ENCODE results near the gene TBPL1. TPM values are rescaled to one million over a fixed set of nuclear protein-coding genes. Genes with fewer than 3 reads are reported as not detected.

Gene TBPL1
- total and polyA plus RNA-seq, 2 of the 13 experiments (the other 11 are each of a cell fraction or from before 2014, with no cell fraction given): 25.3 to 39.3 TPM

- TF ChIP-seq ZNF773 (CRISPR knock-in tag; IDR thresholded peaks at IDR 0.05; ENCODE audit: borderline replicate concordance): no peak
Measured at GRCh38 chr6:134020968-134021367, 67.9 kb downstream of the TBPL1 start (continued).

- 25% methylated on average over 5 of the region's 5 CpGs for WGBS (ENCODE audit: low lambda C conversion rate)
- H3K36me3 ChIP-seq (replicated peaks in 1 of 2; ENCODE audit: control insufficient read depth in 1 of 2, insufficient read depth in 2 of 2, low read length in 2 of 2): no peaks in the 10 kb centered on the region
Measured at GRCh38 chr6:134021396-134022122, 68.5 kb downstream of the TBPL1 start.

DNA sequence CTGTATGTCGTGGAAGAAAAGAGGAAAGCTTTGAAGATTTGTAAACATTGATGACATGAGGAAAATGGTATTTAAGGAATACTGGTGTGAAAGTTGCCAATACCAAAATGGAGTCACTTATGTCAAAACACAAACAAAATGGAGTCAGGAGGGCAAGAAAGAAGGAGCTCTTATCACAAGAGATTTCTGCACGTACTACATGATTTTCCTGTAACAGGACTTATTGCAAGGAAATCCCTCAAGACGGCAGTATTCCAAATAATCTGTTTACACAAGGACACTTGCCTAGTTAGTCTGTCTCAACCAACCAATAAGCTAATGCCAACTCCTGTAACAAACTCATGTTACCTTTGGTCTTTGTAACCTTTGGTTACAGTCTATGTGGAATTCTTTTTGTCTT lies 69.6 kb downstream of the TBPL1 start:
- no peak for TF ChIP-seq TCF12 (IDR thresholded peaks at IDR 0.05)
- TF ChIP-seq TCF12 (CRISPR knock-in tag; IDR thresholded peaks at IDR 0.05): no peak
- 0 out of 2 replicates have a peak, but pooled peaks have one; percentile 4 for TF ChIP-seq RFX1 (IDR thresholded peaks at IDR 0.05)
- no peak for ATAC-seq
- in situ Hi-C loops (cut with HindIII; ENCODE audit: extremely low pct_ligation_motif_present, low pct_unique_long_range_greater_than_20kb) (no loop called here), intact Hi-C loops (cut with micrococcal nuclease; ENCODE audit: unreplicated experiment) (no loop called here)
- WGBS (ENCODE audit: low lambda C conversion rate): 6% methylated on average over 3 of the region's 3 CpGs
- FAIRE-seq: no peak
- H3K9ac ChIP-seq (ENCODE audit: insufficient read depth, low read depth, low read length): no peak overlapping the region
- POLR2A ChIA-PET: no interaction called here
- H3K9me3 ChIP-seq (ENCODE audit: low read length): no peaks in the 10 kb centered on the region
- H3K4me1 ChIP-seq (ENCODE audit: insufficient read depth, low read length): peaks cover 9% of the 10 kb centered on the region; the same call in 1 of the 2 replicates
- no peak overlapping the region for H3K4me2 ChIP-seq (ENCODE audit: low read depth, low read length)
- H3K27me3 ChIP-seq (ENCODE audit: control insufficient read depth in 1 of 2, insufficient read depth in 2 of 2, low read length in 2 of 2): no peaks in the 10 kb centered on the region
- H3K36me3 ChIP-seq (replicated peaks in 1 of 2; ENCODE audit: control insufficient read depth in 1 of 2, insufficient read depth in 2 of 2, low read length in 2 of 2): no peaks in the 10 kb centered on the region
- no peaks in the 10 kb centered on the region for H3K79me2 ChIP-seq (ENCODE audit: insufficient read depth, low read length)
- no peaks in the 10 kb centered on the region for H4K20me1 ChIP-seq (ENCODE audit: insufficient read depth, low read length)
- CTCF ChIA-PET (ENCODE audit: low intra/inter-chr PET ratio, low total read pairs): no interaction called here
- no peak overlapping the region for H3K4me3 ChIP-seq (replicated peaks in 1 of 3; ENCODE audit: insufficient read depth in 1 of 3, low read depth in 2 of 3, low read length in 3 of 3)
- no peak for DNase-seq (ENCODE audit: low spot score)
- H2AFZ ChIP-seq (ENCODE audit: low read length): no peak overlapping the region
- no TSS peak for BruUV-seq (replicated peaks)
- H3K27ac ChIP-seq (ENCODE audit: extremely low read length, insufficient read depth, low read length): no peak overlapping the region

More at GRCh38 chr6:134021396-134022122, 68.5 kb downstream of the TBPL1 start:
- no peak overlapping the region for H3K9ac ChIP-seq (ENCODE audit: insufficient read depth, low read depth, low read length)
- H2AFZ ChIP-seq (ENCODE audit: low read length): no peak overlapping the region
- no peaks in the 10 kb centered on the region for H3K9me3 ChIP-seq (ENCODE audit: low read length)
- no TSS peak for BruUV-seq (replicated peaks)
- H3K27me3 ChIP-seq (ENCODE audit: control insufficient read depth in 1 of 2, insufficient read depth in 2 of 2, low read length in 2 of 2): no peaks in the 10 kb centered on the region
- TF ChIP-seq MIXL1 (CRISPR knock-in tag; IDR thresholded peaks at IDR 0.05) (no peak), CEBPB (IDR thresholded peaks at IDR 0.05; ENCODE audit: borderline replicate concordance, low read depth, low read length) (peak; percentile 41; the same call in 1 of the 2 replicates)
- no peaks in the 10 kb centered on the region for H3K79me2 ChIP-seq (ENCODE audit: insufficient read depth, low read length)
- ATAC-seq (no peak), DNase-seq (ENCODE audit: low spot score) (no peak), FAIRE-seq (no peak)
- intact Hi-C loops (cut with micrococcal nuclease; ENCODE audit: unreplicated experiment) (no loop called here), in situ Hi-C loops (cut with HindIII; ENCODE audit: extremely low pct_ligation_motif_present, low pct_unique_long_range_greater_than_20kb) (no loop called here)
- H3K4me3 ChIP-seq (replicated peaks in 1 of 3; ENCODE audit: insufficient read depth in 1 of 3, low read depth in 2 of 3, low read length in 3 of 3): no peak overlapping the region
- no peak overlapping the region for H3K27ac ChIP-seq (ENCODE audit: extremely low read length, insufficient read depth, low read length)
- no peak overlapping the region for H3K4me2 ChIP-seq (ENCODE audit: low read depth, low read length)
- ChIA-PET POLR2A (no interaction called here), CTCF (ENCODE audit: low intra/inter-chr PET ratio, low total read pairs) (no interaction called here)
- H4K20me1 ChIP-seq (ENCODE audit: insufficient read depth, low read length): no peaks in the 10 kb centered on the region
- H3K4me1 ChIP-seq (ENCODE audit: insufficient read depth, low read length): peaks cover 9% of the 10 kb centered on the region; the same call in 1 of the 2 replicates
